Endothelial cell of umbilical vein (primary cell): ENCODE measurements around the gene HDAC9. TPM values are rescaled to one million over a fixed set of nuclear protein-coding genes. Genes with fewer than 3 reads are reported as not detected.

Source experiments
- BruUV-seq: library from RNA; stranded (reverse); fragments of 400-500 nt; replicated peaks from 2 replicates; lab custom pipeline; 2021; lab: Mats Ljungman, UMichigan
- CTCF ChIA-PET: fragments of 300-600, 350-600 bp; sonication (Branson Sonifier 250); formaldehyde crosslinking; loops from one replicate; lab custom pipeline; 2021; ENCODE audit warnings: antibody characterized with exemption, inconsistent platforms; lab: Charles Lee
- POLR2A ChIA-PET: fragments of 300-600, 350-600 bp; sonication (Branson Sonifier 250); formaldehyde crosslinking; loops from one replicate; lab custom pipeline; 2021; ENCODE audit warnings: antibody characterized with exemption, inconsistent platforms; lab: Charles Lee
- DNase-seq: peaks from one replicate; pipeline ENCODE4 v3.0.0-alpha.2; 2011; ENCODE audit warnings: low read depth, low spot score
- FAIRE-seq: peaks from 2 replicates; lab custom pipeline; 2011; peaks lifted over from hg19 to GRCh38; lab: Jason Lieb, UNC
- H2AFZ ChIP-seq: 2 replicates; pipeline ENCODE4 v1.6.0; 2012; ENCODE audit warnings: low read depth, low read length, control low read depth, inconsistent platforms
- H3K27ac ChIP-seq: 2 replicates; pipeline ENCODE4 v1.5.1; 2011; ENCODE audit warnings: low read depth, mild to moderate bottlenecking, control low read depth, low read length, moderate library complexity; ENCODE audit not compliant: insufficient read depth
- H3K27me3 ChIP-seq, 2 experiments: 2 replicates each; pipeline versions ENCODE4 v1.6.0 to v1.6.1; 2011; ENCODE audit warnings: low read length in 2 of 2, mixed read lengths in 1 of 2; ENCODE audit not compliant: control insufficient read depth in 2 of 2, insufficient read depth in 2 of 2
- H3K36me3 ChIP-seq, 2 experiments: 2 replicates in 1 of 2; 3 replicates in 1 of 2; pipeline ENCODE4 v1.5.1; 2011; ENCODE audit warnings: low read length in 2 of 2, mild to moderate bottlenecking in 1 of 2, moderate library complexity in 1 of 2; ENCODE audit not compliant: control insufficient read depth in 2 of 2, insufficient read depth in 2 of 2; ENCODE audit errors: extremely low read depth in 1 of 2
- H3K4me1 ChIP-seq: 3 replicates; pipeline ENCODE4 v1.5.1; 2011; ENCODE audit warnings: mild to moderate bottlenecking, low read length; ENCODE audit not compliant: control insufficient read depth, insufficient read depth; ENCODE audit errors: extremely low read depth
- H3K4me2 ChIP-seq: 2 replicates; pipeline ENCODE4 v1.6.1; 2011; ENCODE audit warnings: low read length, control low read depth, mixed read lengths; ENCODE audit not compliant: insufficient read depth
- H3K4me3 ChIP-seq, 3 experiments: fragments of 200-600 bp in 1 of 3; sonication (generic), shearing (Covaris generic) in 1 of 3; replicated peaks in 1 of 3; 2 replicates each; pipeline ENCODE4 v1.5.1; 2011 to 2016; ENCODE audit warnings: control low read depth in 3 of 3, low read length in 3 of 3, mild to moderate bottlenecking in 2 of 3, inconsistent platforms in 1 of 3, low read depth in 1 of 3, moderate library complexity in 1 of 3; ENCODE audit not compliant: insufficient read depth in 1 of 3
- H3K79me2 ChIP-seq: 2 replicates; pipeline ENCODE4 v1.6.0; 2012; ENCODE audit warnings: low read length, inconsistent platforms; ENCODE audit not compliant: control insufficient read depth, insufficient read depth
- H3K9ac ChIP-seq: replicated peaks from 2 replicates; pipeline ENCODE3; 2011; ENCODE audit warnings: low read length, control low read depth; ENCODE audit not compliant: insufficient read depth; ENCODE audit errors: extremely low read depth
- H3K9me1 ChIP-seq: replicated peaks from 3 replicates; pipeline ENCODE4 v1.6.0; 2011; ENCODE audit warnings: mild to moderate bottlenecking, low read length; ENCODE audit not compliant: control insufficient read depth, insufficient read depth; ENCODE audit errors: extremely low read depth
- H3K9me3 ChIP-seq: replicated peaks from 2 replicates; pipeline ENCODE4 v1.5.1; 2012; ENCODE audit warnings: low read length, inconsistent platforms; ENCODE audit not compliant: control insufficient read depth, insufficient read depth
- H4K20me1 ChIP-seq: replicated peaks from 2 replicates; pipeline ENCODE3; 2011; ENCODE audit warnings: mild to moderate bottlenecking, low read length; ENCODE audit not compliant: control insufficient read depth, insufficient read depth; ENCODE audit errors: extremely low read depth
- CTCF ChIP-seq, 2 donors: IDR thresholded peaks; 1 replicate in 1 of 2; 2 replicates in 1 of 2; pipeline ENCODE4 v1.5.1; 2011; ENCODE audit warnings: low read length in 2 of 2, mild to moderate bottlenecking in 2 of 2, moderate library complexity in 2 of 2, control low read depth in 1 of 2, inconsistent platforms in 1 of 2, low read depth in 1 of 2; ENCODE audit not compliant: insufficient read depth in 1 of 2; ENCODE audit errors: extremely low read depth in 1 of 2
- EZH2 ChIP-seq: IDR thresholded peaks from 2 replicates; pipeline ENCODE4 v1.6.1; 2012; ENCODE audit warnings: borderline replicate concordance, low read depth, mild to moderate bottlenecking, moderate library complexity, low read length, inconsistent platforms; ENCODE audit not compliant: severe bottlenecking
- FOS ChIP-seq: IDR thresholded peaks from 2 replicates; pipeline ENCODE4 v1.6.1; 2011; ENCODE audit warnings: mild to moderate bottlenecking, low read length, moderate library complexity, borderline replicate concordance; ENCODE audit not compliant: insufficient read depth
- GATA2 ChIP-seq: IDR thresholded peaks from 2 replicates; pipeline ENCODE4 v1.7.0; 2011; ENCODE audit warnings: low read depth, mild to moderate bottlenecking, moderate library complexity, mixed read lengths, low read length; ENCODE audit not compliant: insufficient read length, insufficient read depth
- JUN ChIP-seq: IDR thresholded peaks from 2 replicates; pipeline ENCODE4 v1.6.1; 2011; ENCODE audit warnings: borderline replicate concordance, low read depth; ENCODE audit not compliant: insufficient read length, insufficient read depth
- MAX ChIP-seq: IDR thresholded peaks from 2 replicates; pipeline ENCODE4 v1.6.1; 2011; ENCODE audit not compliant: insufficient read depth, insufficient read length
- MYC ChIP-seq: IDR thresholded peaks from one replicate; pipeline ENCODE4 v1.6.1; 2011; ENCODE audit warnings: mild to moderate bottlenecking, low read depth, low read length
- POLR2A ChIP-seq: IDR thresholded peaks from 2 replicates; pipeline ENCODE4 v1.6.1; 2012; ENCODE audit warnings: low read depth, mild to moderate bottlenecking, control low read depth, low read length
- POLR2AphosphoS5 ChIP-seq: IDR thresholded peaks from 2 replicates; pipeline ENCODE4 v1.6.1; 2012; ENCODE audit warnings: low read depth, mild to moderate bottlenecking, control low read depth, low read length, moderate library complexity; ENCODE audit not compliant: insufficient read depth
- dilution Hi-C: fragments of 300-500 bp; cut with MboI; formaldehyde crosslinking; loops from one replicate; pipeline ENCODE4 v1.15.0; 2019; ENCODE audit warnings: low sequenced_read_pairs; ENCODE audit not compliant: extremely low pct_ligation_motif_present
- intact Hi-C: fragments of 100-400 bp; cut with micrococcal nuclease; formaldehyde crosslinking; loops from one replicate; pipeline ENCODE4 v1.10.0; 2022
- polyA plus RNA-seq, 4 experiments: library from polyadenylated mRNA; depleted of rRNA in 3 of 4; stranded (reverse) in 3 of 4; unstranded in 1 of 4; fragments of >200 nt; gene quantifications; 2 replicates each; pipeline versions ENCODE4 v1.2.1 to v1.2.3, GENCODE V29; 2011 to 2012; ENCODE audit warnings: missing spikeins in 1 of 4
- total RNA-seq: library from RNA; stranded (reverse); gene quantifications from 2 replicates; pipeline ENCODE4 v1.2.3, GENCODE V29; 2021

HDAC9 gene
- total and polyA plus RNA-seq, 2 donors (not counting 3 experiments of a cell fraction or from before 2014, with no cell fraction given), result 1.8 to 11.6 TPM

DNA sequence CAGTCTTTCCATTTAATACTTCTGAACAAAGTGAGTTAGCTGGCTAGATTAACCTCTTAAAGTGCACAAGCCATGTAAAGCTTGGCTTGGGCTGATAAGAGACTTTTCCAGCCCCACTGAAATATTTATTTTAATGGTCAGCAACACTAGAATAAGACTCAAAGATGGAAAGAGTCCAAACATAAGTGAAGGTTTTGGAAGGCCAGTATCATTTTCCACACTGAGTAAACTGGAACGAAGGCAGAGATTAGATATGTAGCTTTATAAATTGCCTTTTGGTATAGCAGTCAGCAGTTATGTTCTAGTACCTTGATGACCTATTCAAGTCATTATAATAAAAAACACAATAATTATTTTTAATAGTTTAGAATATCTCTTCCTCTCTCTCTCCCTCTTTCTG, 102.2 kb downstream of the HDAC9 start:
- no peak overlapping the region for H3K27ac ChIP-seq

DNA sequence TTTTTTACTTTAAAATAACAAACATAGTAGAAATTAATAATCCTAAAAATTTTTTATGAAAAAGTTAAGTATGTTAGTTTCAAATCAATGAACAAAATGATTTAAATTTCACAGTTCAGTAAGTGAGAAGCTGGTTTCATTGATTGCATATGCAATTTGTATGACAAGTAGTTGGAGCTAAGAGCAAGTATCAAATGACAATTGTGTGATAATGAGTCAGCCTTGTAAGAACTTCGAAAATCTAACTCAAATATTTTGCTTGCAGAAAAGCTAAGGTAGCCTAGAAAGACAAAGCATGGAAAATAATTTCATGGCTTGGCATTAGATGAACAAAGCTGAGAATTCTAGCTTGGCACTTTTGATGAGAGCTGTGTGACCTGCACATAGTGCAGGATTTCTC, 111.5 kb downstream of the HDAC9 start:
- dilution Hi-C loops, result no loop called here
- Histone ChIP-seq H3K79me2 (no peaks in the 10 kb centered on the region), H3K4me3 (no peak overlapping the region), H3K9me1 (no peaks in the 10 kb centered on the region), H3K27ac (no peak overlapping the region), H3K27me3 (no peaks in the 10 kb centered on the region), H3K4me2 (no peak overlapping the region), H3K9me3 (no peaks in the 10 kb centered on the region), H3K9ac (no peak overlapping the region), H3K4me1 (no peaks in the 10 kb centered on the region), H4K20me1 (no peaks in the 10 kb centered on the region), H3K36me3 (no peaks in the 10 kb centered on the region), H2AFZ (no peak overlapping the region)
- DNase-seq (no peak), FAIRE-seq (no peak)
- TF ChIP-seq MYC (no peak), FOS (no peak), CTCF (IDR thresholded peaks at IDR 0.05; ENCODE audit: extremely low read depth in 1 of 2, insufficient read depth in 1 of 2, low read depth in 1 of 2, low read length in 2 of 2) (no peak), JUN (no peak), EZH2 (no peak), GATA2 (no peak), POLR2A (no peak), POLR2AphosphoS5 (no peak), MAX (no peak)
- BruUV-seq, result no TSS peak
- ChIA-PET POLR2A (no interaction called here), CTCF (interaction anchor here (0.9 kb wide), 1 partner anchor 59 kb away, joined by 5 read pairs; no protein-coding TSS in a partner anchor)
- intact Hi-C loops, result no loop called here

More for the DNA sequence above, 102.2 kb downstream of the HDAC9 start:
- Histone ChIP-seq H3K4me3 (no peak overlapping the region), H3K36me3 (no peaks in the 10 kb centered on the region), H3K9ac (no peak overlapping the region), H2AFZ (no peak overlapping the region), H3K9me1 (no peaks in the 10 kb centered on the region), H3K4me1 (no peaks in the 10 kb centered on the region), H4K20me1 (no peaks in the 10 kb centered on the region), H3K9me3 (no peaks in the 10 kb centered on the region), H3K27me3 (no peaks in the 10 kb centered on the region), H3K79me2 (no peaks in the 10 kb centered on the region), H3K4me2 (no peak overlapping the region)
- DNase-seq (no peak), FAIRE-seq (no peak)
- POLR2A ChIA-PET, result no interaction called here
- intact Hi-C loops, result no loop called here
- dilution Hi-C loops, result no loop called here
- CTCF ChIA-PET, result interaction anchor here (2.0 kb wide), 1 partner anchor 245 kb away, joined by 5 read pairs; no protein-coding TSS in a partner anchor
- BruUV-seq, result no TSS peak
- TF ChIP-seq JUN (no peak), EZH2 (no peak), GATA2 (no peak), POLR2A (no peak), MAX (no peak), POLR2AphosphoS5 (no peak), MYC (no peak), FOS (no peak)
